NT2/D1 (cell line): ENCODE data around the gene MAP2K2.

Experiments used
- DNase-seq: peaks from one replicate; pipeline ENCODE4 v3.0.0-alpha.2; 2011; ENCODE audit warnings: low read depth, low spot score
- H3K27me3 ChIP-seq: 2 replicates; pipeline ENCODE4 v1.6.0; 2011; ENCODE audit warnings: mild to moderate bottlenecking; ENCODE audit not compliant: insufficient read length, insufficient read depth
- H3K36me3 ChIP-seq: 2 replicates; pipeline ENCODE4 v1.6.1; 2011; ENCODE audit warnings: mild to moderate bottlenecking, low read length, mixed read lengths; ENCODE audit not compliant: insufficient read depth, insufficient read length
- H3K4me1 ChIP-seq: 2 replicates; pipeline ENCODE4 v1.5.1; 2011; ENCODE audit not compliant: insufficient read depth, insufficient read length
- H3K4me3 ChIP-seq: 2 replicates; pipeline ENCODE4 v1.5.1; 2011; ENCODE audit warnings: low read depth; ENCODE audit not compliant: insufficient read length
- H3K9ac ChIP-seq: 2 replicates; pipeline ENCODE4 v1.6.0; 2011; ENCODE audit warnings: low read depth; ENCODE audit not compliant: insufficient read length
- H3K9me3 ChIP-seq: 2 replicates; pipeline ENCODE4 v1.5.1; 2011; ENCODE audit warnings: mild to moderate bottlenecking, low read length; ENCODE audit not compliant: insufficient read depth
- SUZ12 ChIP-seq: IDR thresholded peaks from 2 replicates; pipeline ENCODE4 v1.6.1; 2011; ENCODE audit not compliant: insufficient read length, insufficient read depth; ENCODE audit errors: extremely low read depth
- YY1 ChIP-seq: IDR thresholded peaks from 2 replicates; pipeline ENCODE4 v1.6.1; 2011; ENCODE audit not compliant: insufficient read length, insufficient read depth
- ZNF274 ChIP-seq: IDR thresholded peaks from 2 replicates; pipeline ENCODE4 v1.6.1; 2011; ENCODE audit warnings: mild to moderate bottlenecking, low read depth, low read length

Gene MAP2K2

DNA sequence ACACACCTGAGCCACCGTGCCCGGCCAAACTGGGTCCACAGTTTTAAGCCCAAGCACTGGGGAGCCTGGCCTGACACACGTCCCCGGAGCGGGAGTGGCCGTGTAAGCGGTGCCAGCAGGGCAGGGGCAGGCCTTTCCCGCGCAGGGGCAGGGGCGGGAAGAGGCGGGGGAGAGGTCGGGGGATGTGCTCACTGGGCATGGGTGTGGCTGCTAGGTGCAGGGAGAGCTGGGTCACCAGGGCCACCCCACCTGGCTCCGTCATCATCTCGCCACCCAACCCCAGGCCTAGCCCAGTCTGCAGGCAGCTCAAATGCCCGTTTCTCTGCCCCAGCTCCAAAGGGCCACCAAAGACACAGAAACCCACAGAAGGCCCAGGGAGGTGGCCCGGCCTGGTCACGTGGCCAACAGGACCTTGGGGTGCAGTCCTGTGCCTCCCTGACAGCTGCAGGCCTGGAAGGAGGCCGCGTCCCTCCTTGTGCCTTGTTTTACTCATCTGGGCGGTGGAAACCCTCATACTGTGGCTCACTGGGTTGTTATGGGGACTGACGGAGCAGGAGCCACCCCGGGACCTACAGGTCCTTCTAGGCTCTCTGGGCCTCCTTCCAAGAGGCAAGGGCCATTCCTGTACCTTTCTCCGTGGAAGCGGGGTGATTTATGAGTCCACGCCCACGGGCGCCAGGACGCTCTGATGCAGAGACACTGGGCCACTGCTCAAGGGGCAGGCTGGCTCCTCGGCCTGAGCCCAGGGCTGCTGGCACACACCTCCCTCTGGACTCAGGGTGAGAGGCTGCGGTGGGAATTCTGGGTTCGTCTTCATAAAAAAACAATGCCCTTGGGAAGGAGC is 27.7 kb downstream of the MAP2K2 start:
- no peak overlapping the region for H3K9ac ChIP-seq
- TF ChIP-seq ZNF274 (no peak), SUZ12 (no peak), YY1 (no peak)
- H3K36me3 ChIP-seq, result peaks cover 88% of the 10 kb centered on the region
- H3K27me3 ChIP-seq, result no peaks in the 10 kb centered on the region
- H3K9me3 ChIP-seq, result no peaks in the 10 kb centered on the region
- no peak for DNase-seq
- H3K4me3 ChIP-seq, result no peak overlapping the region
- H3K4me1 ChIP-seq, result peaks cover 1% of the 10 kb centered on the region

DNA sequence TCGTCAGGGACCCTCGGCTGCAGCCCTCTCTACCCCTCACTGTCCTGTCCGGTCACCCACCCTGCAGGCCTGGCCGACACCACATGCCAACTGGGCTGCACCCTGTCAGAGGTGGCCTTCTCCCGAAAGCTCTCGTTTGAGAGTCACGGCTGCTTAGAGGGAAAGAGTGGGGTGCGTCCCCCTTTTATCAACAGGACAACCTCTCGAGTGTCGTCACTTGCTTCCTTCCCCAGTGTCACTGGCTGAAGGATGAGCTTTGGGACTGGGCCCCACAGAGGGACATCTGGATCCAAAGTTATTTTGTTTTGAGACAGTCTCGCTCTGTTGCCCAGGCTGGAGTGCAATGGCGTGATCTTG is 28.5 kb downstream of the MAP2K2 start:
- no peak for DNase-seq
- Histone ChIP-seq H3K27me3 (no peaks in the 10 kb centered on the region), H3K36me3 (peaks cover 87% of the 10 kb centered on the region), H3K4me3 (no peak overlapping the region), H3K4me1 (peaks cover 1% of the 10 kb centered on the region), H3K9ac (no peak overlapping the region), H3K9me3 (no peaks in the 10 kb centered on the region)
- TF ChIP-seq ZNF274 (no peak), SUZ12 (no peak), YY1 (no peak)

DNA sequence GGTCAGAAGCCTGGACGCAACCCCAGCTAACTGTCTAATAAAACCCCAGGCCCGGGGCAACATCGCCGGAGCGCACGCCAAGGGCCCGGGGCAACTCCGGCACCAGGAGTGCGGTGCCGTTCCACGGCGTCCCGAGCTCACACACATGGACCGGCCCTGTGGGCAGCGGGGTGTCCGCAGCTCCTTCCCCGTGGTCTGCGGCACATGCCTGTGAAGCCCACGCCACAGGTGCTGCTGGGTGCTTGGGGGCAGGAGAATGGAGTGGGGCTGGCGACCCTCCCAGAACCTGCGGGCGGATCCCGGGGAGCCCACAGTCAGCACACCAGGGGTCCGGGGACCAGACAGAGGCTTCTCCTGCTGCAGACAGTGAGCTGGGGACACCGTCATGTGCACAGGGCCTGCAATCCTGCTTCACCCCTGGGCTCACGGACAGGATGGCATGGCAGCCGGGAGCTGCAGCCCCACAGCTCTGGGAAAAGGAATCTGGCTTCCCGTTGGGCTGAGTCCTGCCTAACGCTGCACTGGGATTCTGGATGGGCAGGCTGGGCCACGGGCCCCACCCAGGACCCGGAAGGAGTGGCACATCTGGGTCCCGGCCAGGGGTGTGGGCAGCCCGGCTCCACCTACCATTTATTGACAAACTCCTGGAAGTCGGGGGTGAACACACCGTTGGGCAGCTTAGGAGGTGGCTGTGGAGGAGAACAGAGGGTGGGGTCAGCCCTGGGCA is 29.0 kb downstream of the MAP2K2 start:
- H3K4me1 ChIP-seq, result peaks cover 1% of the 10 kb centered on the region

DNA sequence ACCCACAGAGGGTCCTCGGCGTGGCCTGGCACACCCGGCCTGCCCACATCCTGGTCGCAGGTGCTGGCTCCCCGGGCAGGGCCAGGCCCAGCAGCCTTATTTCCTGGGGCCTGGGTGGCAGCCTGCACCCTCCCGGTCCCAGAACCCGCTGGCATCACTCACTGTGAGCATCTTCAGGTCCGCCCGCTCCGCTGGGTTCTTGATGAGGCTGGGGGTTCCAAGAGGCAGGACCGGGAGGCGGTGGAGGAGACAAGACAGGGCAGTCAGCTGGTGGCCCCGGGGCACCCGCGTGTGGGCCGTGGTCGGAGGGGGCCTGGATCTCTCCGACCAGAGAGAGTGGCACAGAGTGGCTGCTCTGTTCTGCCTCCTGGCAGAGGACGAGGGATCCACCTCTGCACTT is 29.6 kb downstream of the MAP2K2 start:
- no peak for TF ChIP-seq ZNF274
- no peak for TF ChIP-seq YY1
- TF ChIP-seq SUZ12, result no peak
- no peak for DNase-seq
- Histone ChIP-seq H3K9me3 (no peaks in the 10 kb centered on the region), H3K4me3 (no peak overlapping the region), H3K36me3 (peaks cover 90% of the 10 kb centered on the region), H3K27me3 (no peaks in the 10 kb centered on the region), H3K4me1 (peaks cover 4% of the 10 kb centered on the region), H3K9ac (no peak overlapping the region)

More for the DNA sequence above, 29.0 kb downstream of the MAP2K2 start:
- Histone ChIP-seq H3K27me3 (no peaks in the 10 kb centered on the region), H3K9ac (no peak overlapping the region), H3K36me3 (peaks cover 89% of the 10 kb centered on the region), H3K9me3 (no peaks in the 10 kb centered on the region), H3K4me3 (no peak overlapping the region)
- TF ChIP-seq YY1, result no peak
- no peak for TF ChIP-seq ZNF274
- TF ChIP-seq SUZ12, result no peak
- no peak for DNase-seq

DNA sequence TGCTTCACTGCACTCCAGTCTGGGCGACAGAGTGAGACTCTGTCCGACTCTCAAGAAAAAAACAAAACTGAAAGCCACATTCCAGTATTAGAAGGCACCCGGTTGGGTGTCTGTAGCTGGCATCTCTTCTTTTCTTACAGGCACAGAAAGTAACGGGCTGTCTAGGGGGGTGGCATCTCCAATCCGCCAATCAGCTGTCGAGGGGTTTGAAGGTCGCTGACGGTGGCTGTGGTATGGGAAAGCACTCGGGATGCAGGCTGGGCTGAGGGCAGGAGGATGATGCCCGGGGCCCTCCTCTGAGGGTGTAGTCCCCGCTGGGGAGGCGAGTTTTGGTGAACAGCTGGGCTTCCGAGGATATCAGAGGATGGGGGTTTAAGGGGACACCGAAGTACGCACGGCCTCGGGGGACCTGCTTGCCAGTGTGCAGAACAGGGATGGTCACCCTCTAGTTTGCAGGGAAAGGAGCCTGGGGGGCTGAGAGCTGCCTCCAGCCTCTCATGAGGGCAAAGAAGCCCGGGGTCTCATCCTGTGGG is 30.2 kb downstream of the MAP2K2 start:
- TF ChIP-seq ZNF274 (no peak), SUZ12 (no peak), YY1 (no peak)
- Histone ChIP-seq H3K9ac (no peak overlapping the region), H3K9me3 (no peaks in the 10 kb centered on the region), H3K36me3 (peaks cover 90% of the 10 kb centered on the region), H3K4me3 (no peak overlapping the region), H3K27me3 (no peaks in the 10 kb centered on the region), H3K4me1 (peaks cover 4% of the 10 kb centered on the region)
- DNase-seq, result no peak

DNA sequence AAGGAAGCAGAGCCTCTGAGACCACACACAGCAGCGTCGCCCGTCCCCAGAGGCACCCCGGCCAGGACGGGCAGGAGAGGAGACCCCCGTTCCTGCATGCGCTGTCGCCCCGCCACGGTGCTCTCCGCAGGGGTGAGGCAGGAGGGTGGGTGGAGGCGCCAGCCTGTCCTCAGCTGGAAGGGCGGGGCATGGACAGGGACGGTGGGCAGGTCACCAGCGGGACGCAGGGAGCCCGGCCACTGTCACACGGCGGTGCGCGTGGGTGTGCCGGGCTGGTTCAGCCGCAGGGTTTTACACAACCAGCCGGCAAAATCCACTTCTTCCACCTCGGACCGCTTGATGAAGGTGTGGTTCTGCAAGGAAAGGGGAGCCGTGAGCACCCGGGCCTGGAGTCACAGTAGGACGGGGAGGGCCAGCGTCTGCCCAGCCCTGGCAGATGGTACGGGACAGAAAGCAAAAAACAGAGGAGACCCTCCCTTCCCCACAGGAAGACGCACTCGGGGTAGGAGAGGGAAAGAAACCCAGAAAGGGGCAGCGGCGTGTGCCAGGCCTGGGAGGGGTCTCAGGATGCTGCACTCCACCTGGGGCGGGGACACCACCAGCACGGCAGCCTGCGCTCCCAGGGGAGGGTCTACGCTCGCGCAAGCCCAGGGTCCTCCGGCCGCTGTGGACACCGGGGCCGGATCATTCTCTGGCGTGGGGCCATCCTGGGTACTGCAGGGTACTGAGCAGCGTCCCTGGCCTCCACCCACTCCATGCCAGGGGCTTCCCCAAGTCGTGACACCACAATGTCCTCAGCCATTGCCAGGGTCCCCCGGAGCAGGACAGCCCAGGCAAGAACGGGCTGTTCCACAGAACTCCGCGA is 33.3 kb downstream of the MAP2K2 start:
- H3K9ac ChIP-seq, result peak overlapping the region; percentile 21
- H3K36me3 ChIP-seq, result peaks cover 70% of the 10 kb centered on the region
- no peaks in the 10 kb centered on the region for H3K9me3 ChIP-seq
- peaks cover 11% of the 10 kb centered on the region for H3K4me1 ChIP-seq
- no peaks in the 10 kb centered on the region for H3K27me3 ChIP-seq
- TF ChIP-seq YY1, result no peak
- no peak for TF ChIP-seq SUZ12
- no peak for TF ChIP-seq ZNF274
- H3K4me3 ChIP-seq, result no peak overlapping the region
- DNase-seq, result no peak
